ENCODE results near the gene PTPRD.
A peak's percentile ranks its signal among the peaks of the same experiment; 100 is the strongest.

Gene PTPRD

GRCh38 chr9:9847750-9848149, 765.1 kb downstream of the PTPRD start:
- no peak for DNase-seq

GRCh38 chr9:9846557-9846956, 766.2 kb downstream of the PTPRD start:
- DNase-seq = no peak

- no peak for DNase-seq
Observed at GRCh38 chr9:9820436-9820835, 792.4 kb downstream of the PTPRD start.

- DNase-seq = no peak
Observed at GRCh38 chr9:9819886-9820285, 792.9 kb downstream of the PTPRD start.

GRCh38 chr9:9817176-9817575, 795.6 kb downstream of the PTPRD start:
- no peak for DNase-seq

GRCh38 chr9:9804109-9804508, 808.7 kb downstream of the PTPRD start:
- DNase-seq = no peak

- DNase-seq = no peak
Observed at GRCh38 chr9:9799287-9799686, 813.5 kb downstream of the PTPRD start.

- DNase-seq = peak; percentile 6
Observed at GRCh38 chr9:9792144-9792857, 820.5 kb downstream of the PTPRD start.

- DNase-seq = no peak
Observed at GRCh38 chr9:9791611-9792010, 821.2 kb downstream of the PTPRD start.

GRCh38 chr9:9790216-9790872, 822.5 kb downstream of the PTPRD start:
- no peak for DNase-seq

GRCh38 chr9:9783711-9784110, 829.1 kb downstream of the PTPRD start:
- no peak for DNase-seq

GRCh38 chr9:9783211-9783610, 829.6 kb downstream of the PTPRD start:
- no peak for DNase-seq

- no peak for DNase-seq
Observed at GRCh38 chr9:9778293-9778692, 834.5 kb downstream of the PTPRD start.

- no peak for DNase-seq
Observed at GRCh38 chr9:9774471-9774870, 838.3 kb downstream of the PTPRD start.

GRCh38 chr9:9771314-9771713, 841.5 kb downstream of the PTPRD start:
- no peak for DNase-seq

- no peak for DNase-seq
Observed at GRCh38 chr9:9764821-9765220, 848.0 kb downstream of the PTPRD start.

- no peak for DNase-seq
Observed at GRCh38 chr9:9754186-9754585, 858.6 kb downstream of the PTPRD start.

GRCh38 chr9:9753266-9753665, 859.5 kb downstream of the PTPRD start:
- DNase-seq = no peak

GRCh38 chr9:9752722-9753121, 860.1 kb downstream of the PTPRD start:
- no peak for DNase-seq

GRCh38 chr9:9751996-9752395, 860.8 kb downstream of the PTPRD start:
- DNase-seq = no peak

- DNase-seq = no peak
Observed at GRCh38 chr9:9750719-9751118, 862.1 kb downstream of the PTPRD start.

GRCh38 chr9:9749591-9749990, 863.2 kb downstream of the PTPRD start:
- DNase-seq = no peak

GRCh38 chr9:9747787-9748186, 865.0 kb downstream of the PTPRD start:
- no peak for DNase-seq

- no peak for DNase-seq
Observed at GRCh38 chr9:9746826-9747225, 866.0 kb downstream of the PTPRD start.

GRCh38 chr9:9743822-9744221, 869.0 kb downstream of the PTPRD start:
- no peak for DNase-seq
